HG03342 (cell line): ENCODE results near the gene LAMC3.
"Not testable (repeated sequence)": the region's sequence is repeated elsewhere in the genome, so short reads cannot be mapped to it uniquely, and the experiment has no call there.

ENCODE experiments used
- ATAC-seq: cut with Tn5 transposase; IDR thresholded peaks from one replicate; pipeline ENCODE4 v1.9.1; 2021; ENCODE audit warnings: mild to moderate bottlenecking, moderate library complexity; ENCODE audit not compliant: unreplicated experiment

Gene LAMC3

DNA sequence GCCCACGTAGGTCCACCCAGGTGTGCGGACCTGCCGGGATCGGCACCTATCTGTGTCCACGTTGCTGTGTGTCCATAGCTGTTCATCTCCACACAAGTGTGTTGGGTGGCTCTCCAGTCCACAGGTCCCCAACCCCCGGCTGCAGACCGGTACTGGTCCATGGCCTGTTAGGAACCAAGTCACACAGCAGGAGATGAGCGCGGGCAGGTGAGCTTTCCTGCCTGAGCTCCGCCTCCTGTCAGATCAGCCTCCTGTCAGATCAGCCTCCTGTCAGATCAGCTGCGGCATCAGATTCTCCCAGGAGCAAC, 18.9 kb downstream of the LAMC3 start:
- ATAC-seq = no peak

DNA sequence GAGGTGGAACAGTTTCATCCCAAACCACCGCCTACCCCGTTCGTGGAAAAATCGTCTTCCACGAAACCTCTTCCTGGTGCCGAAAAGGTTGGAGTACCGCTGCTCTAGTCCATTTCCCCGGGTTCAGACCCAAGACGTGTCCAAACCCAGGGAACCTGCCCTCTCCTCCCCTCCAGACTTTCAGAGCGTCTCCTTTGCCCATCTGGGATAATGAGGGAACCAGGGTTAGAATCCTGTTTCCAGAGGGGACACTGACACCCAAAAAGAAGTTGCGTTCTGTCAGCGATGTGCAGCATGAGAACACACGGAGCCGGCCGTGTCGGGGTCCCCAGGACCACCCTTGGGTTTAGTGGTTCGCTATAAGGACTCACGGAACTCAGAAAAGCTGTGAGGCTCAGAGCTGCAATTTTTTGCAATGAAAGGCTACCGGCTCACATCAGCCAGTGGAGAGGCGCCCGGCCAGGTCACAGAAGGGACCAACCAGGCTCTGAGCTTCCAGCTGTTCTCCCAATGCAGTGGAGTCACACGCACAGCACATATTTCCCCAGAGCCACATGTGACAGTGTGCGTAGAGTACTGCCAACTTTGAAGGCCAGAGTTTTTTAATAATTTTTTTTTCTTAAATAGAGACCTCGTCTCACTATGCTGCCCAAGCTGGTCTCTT, 19.4 kb downstream of the LAMC3 start:
- no peak for ATAC-seq

DNA sequence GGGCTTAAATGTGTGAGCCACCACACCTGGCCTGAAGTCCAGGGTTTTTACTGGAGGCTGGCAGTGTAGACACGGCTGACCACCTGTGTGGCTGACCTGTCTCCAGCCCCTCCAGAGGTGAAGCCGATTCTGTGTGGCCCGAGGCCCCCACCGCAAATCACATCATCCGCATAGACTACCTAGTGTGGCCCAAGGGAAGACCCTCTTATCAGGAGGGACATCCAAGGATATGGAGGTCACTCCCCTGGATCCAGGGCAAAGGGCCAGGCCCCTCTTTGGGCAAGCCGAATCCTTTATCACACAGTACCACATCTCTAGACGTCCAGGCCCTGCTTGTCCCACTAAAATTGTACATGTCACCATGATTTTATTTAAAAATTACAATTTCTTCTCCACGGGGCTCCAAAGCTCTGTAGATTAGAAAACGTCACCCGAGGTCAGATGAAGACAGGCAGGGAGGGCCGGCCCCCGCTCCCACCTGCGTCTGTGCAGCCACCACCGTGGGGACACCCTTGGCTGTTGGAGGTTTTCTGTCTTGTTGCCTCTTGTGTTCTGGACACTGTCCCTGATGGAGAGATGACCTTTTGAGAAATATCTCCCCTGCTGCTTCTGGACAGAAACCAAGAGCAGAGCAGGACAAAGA, 20.1 kb downstream of the LAMC3 start:
- no peak for ATAC-seq

DNA sequence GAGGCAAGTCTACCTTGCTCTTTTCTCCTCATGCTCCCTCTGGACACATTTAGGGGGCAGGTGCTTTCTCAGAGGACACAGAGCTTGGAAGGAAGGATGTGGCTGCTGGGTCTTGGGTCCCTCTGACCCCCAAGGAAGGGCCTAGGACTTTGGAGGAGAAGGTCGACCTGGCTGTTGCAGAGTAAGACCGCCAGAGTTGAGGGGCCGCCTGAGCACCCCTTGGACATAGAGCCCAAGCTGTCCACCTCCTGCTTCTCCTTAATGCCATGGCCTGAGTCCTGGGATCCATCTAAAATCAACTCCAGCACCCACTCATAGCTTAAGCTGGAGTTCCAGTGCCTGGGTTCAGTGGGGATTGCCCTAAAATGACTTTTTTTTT, 20.6 kb downstream of the LAMC3 start:
- no peak for ATAC-seq

DNA sequence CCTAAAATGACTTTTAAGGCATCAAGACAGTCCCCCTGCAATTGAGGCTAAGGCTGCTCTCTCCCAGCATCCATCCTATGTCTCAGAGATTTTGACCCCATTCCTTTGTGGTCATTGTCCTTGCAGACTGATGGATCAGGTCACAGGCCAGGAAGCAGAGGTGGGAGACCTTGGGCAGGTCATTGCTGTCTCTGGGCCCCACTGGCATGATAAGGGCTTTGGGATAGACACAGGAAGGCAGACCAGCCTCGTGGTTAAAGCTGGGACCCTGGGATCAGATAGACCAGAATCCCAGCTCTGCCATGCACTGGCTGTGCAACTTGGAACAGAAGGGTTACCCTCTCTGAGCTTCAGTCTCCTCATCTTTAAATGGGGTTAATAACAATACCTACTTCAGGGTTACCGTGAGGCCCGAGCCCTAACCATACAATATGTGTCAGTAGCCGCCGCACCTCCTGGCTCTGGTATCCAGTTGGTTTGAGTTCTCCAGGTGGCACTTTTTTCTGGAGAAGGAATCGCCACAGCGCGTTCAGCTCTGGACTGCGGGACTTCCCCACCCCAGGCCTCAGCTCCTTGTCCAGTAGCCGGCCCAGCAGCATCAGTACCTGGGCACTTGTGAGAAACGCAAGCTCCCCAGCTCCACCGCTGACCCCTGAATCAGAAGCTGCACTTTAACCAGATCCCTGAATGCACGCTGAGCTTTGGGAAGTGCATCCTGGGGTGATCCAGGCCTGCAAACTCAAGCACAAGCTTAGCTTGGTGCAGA, 21.4 kb downstream of the LAMC3 start:
- no peak for ATAC-seq

DNA sequence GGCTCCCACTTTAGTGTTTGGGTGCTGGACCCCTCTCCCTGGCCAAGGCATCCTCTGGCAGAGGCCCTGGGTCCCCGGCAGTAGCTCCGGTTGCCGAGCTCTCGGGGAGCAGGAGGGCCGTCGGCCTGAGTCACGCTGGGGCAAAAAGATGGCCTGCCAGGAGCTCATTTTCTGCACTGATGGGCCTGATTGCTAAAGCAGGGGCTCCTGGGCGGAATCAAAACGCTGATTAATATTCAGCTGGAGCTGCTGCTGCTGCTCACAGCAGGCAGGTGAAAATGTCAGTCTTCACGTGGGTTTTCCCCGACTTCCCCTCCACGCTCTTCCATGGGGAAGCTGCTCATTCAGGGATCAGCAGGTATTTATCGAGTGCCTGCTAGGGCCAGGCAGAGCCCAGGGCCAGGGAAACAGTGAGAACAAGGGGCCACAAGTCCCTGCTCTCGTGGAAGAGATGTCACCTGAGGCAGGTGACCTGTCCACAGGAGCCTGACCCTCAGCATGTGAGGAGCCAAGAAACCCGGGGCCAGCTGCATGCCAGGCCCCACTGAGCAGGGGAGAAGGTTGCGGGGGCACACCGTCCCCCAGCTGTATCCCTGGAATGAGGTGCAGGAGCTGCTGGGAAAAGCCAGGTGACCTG, 22.1 kb downstream of the LAMC3 start:
- ATAC-seq = no peak

DNA sequence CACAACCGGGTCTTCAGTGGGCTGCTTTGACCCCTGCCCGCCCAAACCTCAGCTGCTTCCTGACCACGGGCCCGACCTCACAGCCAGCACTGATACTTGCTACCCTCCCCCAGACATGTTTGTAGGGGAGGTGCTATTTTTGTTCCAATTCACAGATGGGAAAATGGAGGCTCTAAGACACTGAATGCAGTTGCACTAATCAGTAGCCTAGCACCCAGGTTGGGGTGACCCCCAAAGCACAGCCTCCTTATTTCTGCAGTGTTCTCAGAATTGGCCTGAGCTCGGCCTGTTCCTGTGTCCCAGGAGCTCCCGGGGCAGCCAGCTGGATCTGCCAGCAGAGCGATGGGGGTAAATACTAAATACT, 22.6 kb downstream of the LAMC3 start:
- no peak for ATAC-seq

DNA sequence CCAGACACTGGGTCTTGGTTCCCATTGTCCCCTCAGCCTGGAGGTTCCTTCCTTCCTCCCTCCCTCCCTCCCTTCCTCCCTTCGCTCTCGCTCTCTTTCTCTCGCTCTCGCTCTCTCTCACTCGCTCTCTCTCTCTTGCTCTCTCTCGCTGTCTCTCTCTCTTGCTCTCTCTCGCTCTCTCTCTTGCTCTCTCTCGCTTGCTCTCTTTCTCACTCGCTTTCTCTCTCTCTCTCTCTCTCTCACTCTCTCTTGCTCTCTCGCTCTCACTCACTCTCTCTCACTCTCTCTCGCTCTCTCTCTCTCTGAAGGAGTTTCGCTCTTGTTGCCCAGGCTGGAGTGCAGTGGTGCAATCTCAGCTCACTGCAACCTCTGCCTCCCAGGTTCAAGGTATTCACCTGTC, 23.4 kb downstream of the LAMC3 start:
- no peak for ATAC-seq

DNA sequence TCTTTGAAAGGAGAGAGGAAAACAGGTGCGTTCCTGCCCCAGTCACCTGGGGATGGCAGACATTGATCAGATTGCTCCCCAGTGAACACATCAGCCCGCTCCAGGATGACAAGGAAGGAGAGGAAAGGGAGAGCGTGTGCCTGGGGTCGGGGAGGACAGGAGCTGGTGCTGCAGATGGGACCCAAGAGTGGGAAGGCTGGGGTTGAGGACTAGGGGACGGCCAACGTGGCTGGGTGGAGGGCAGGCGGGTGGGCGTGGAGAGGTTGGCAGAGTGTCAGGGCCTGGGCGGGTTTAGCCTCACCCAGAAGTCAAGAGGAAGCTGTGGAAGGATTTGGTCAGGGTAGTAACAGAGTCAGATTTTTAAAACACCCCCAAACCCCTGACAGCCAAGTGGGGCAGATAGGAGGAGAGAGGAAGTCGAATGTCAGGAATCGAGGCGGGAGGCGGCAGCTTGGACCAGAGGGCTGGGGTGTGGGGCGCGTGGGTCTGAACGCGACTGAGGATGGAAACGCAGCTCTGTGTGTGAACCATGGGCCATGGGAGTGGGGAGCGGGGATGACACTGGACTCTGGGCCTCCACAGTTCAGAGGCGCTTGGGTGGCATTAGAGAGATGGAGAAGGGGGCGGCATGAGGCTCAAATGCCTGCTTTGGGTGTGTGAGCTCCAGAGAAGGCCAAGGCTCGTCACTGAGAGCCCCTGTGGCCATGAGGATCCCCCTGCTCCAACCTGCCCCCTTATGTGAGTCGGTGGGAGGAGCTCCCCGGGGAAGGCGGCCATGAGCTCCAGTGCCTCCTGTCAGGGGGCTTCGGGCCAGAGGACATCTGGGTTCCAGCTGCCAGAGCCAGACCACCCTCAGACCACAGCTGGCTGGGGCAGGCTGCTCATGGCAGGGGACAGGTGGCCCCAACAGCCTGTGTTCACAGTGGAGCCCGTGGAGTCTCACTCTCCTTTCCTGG, 24.6 kb downstream of the LAMC3 start:
- ATAC-seq = no peak

DNA sequence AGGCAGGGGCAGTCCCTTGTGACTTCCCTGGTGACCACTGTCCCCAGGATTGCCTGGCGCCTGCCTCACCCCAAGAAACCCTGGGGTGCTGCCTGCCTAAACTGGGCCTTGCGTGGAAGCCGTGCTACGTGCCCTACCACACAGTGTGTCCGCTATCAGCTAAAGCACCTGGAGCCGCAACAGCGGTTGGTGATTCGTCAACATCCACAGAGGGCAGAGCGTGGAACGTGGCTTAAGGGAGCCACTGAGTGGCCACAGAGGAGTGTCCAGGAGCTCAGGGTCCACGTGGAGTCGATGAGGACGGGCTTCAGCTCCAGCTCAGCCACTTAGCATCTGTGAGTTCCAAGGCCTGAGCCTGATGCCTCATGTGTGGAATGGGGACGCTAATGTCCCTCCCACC, 25.3 kb downstream of the LAMC3 start:
- no peak for ATAC-seq

DNA sequence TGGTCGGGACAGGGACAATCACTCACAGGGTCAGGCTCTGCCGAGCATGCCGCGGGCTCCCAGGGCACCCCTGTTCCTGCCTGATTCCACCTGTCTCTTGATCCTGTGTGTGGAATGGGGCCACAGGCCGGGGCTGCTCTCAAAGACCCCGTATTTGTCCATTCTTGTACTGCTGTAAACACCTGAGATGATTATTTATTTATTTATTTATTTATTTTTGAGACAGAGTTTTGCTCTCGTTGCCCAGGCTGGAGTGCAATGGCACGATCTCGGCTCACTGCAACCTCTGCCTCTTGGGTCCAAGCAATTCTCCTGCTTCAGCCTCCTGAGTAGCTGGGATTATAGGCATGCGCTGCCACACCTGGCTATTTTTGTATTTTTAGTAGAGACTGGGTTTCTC, 25.8 kb downstream of the LAMC3 start:
- not testable (repeated sequence) for ATAC-seq

DNA sequence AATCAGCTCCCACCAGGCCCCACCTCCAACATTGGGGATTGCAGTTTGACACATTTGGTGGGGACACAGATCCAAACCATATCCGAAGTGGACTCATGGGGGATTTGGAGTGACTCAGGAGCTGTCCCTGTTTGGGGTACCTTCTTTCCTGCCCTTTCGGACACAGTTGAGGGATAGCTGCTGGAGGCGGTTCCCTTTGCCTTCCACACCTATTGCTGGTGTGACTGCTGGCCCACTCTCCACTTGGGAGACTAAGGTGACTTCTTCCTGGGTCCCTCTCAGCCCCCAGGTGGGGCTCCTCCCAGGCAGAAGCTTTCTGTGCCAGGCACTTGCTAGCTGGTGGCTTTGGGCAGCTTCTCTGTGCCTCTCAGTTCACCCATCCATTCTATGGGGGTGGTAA, 26.6 kb downstream of the LAMC3 start:
- no peak for ATAC-seq

DNA sequence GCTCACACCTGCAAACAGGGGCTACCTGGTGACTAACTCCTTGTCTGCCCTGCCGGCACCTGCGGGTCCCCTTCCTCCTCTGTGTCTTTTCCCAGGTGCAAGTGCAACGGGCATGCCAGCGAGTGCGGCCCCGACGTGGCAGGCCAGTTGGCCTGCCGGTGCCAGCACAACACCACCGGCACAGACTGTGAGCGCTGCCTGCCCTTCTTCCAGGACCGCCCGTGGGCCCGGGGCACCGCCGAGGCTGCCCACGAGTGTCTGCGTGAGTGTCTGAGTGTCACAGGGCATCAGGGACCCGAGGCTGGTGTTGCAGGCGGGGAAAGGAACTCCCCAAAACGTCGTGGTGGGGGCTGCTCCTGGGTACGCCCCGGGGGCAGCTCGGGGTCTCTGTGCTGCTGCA, 27.1 kb downstream of the LAMC3 start:
- no peak for ATAC-seq

DNA sequence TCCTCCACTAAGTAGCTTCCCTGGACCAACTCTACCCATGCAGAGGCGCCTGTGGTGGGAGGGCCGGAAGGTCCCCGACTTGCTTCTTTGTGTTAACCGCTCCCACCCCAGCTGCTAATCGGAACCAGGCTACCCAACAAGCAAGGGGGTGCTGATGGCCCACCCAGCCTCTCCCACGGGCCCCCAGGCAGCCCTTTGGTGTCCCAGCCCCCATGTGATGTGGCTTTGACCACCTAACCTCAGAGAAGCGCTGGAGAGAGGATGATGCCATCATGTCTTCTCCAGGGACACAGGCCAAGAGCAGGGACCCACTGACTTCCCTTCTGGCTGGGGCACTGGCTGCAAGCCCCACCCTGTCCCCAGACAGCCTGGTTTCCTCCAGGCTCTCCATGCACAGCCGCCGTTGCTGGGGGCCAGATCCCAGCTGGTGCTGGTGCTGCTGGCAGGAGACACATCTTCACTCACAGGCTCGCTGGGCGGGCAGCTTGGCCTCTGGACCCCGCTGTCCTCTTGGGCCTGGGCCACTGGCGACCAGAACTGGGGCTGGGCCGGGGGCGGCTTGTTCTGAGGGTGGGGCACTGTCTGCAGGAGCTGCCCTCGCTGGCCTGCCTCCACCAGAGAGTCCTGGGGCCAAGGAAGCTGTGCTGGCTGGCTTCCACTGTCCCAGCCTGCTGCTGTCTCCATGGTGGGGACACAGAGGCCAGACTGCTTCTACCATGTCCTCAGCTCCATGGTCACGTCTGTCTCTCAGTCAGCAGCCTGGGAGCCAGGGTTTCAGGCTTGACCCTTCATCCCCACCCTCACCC, 27.8 kb downstream of the LAMC3 start:
- no peak for ATAC-seq

DNA sequence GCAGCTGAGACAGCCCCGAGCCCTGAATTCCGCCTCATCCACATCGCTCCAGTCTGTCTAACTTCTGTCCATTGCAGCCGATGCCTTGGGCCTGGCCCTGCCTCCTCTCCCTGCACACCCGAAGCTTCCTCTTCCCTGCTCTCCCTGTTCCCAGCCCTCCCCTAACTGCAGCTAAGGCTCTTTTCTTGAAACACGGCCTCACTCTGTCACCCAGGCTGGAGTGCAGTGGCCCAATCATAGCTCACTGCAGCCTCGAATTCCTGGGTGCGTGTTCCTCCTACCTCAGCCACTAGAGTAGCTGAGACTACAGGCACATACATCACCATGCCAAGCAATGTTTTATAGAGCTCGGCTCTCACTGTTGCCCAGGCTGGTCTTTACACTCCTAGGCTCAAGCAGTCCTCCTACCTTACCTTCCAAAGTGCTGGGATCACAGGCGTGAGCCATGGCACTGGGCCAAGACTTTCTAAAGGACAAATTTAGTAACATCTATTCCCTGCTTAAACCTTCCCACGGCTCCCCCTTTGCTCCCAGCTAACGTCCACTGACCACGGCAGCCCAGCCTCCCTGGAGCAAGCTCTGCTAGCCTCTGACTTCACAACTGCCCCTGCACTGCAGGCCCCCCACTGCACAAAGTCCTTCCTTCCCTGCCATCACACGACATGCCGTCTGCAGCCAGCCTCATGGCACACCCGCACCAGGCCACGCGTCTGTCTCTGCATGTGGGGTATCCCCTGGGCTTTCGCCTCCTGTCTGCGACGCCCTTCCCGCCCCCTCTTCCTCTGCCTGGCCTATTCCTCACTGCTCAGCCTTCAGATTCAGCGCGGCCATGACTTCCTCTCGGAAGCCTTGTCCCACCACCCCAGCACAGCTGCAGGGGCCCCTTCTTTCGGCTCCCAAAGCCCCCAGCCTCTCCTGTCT, 28.6 kb downstream of the LAMC3 start:
- no peak for ATAC-seq

DNA sequence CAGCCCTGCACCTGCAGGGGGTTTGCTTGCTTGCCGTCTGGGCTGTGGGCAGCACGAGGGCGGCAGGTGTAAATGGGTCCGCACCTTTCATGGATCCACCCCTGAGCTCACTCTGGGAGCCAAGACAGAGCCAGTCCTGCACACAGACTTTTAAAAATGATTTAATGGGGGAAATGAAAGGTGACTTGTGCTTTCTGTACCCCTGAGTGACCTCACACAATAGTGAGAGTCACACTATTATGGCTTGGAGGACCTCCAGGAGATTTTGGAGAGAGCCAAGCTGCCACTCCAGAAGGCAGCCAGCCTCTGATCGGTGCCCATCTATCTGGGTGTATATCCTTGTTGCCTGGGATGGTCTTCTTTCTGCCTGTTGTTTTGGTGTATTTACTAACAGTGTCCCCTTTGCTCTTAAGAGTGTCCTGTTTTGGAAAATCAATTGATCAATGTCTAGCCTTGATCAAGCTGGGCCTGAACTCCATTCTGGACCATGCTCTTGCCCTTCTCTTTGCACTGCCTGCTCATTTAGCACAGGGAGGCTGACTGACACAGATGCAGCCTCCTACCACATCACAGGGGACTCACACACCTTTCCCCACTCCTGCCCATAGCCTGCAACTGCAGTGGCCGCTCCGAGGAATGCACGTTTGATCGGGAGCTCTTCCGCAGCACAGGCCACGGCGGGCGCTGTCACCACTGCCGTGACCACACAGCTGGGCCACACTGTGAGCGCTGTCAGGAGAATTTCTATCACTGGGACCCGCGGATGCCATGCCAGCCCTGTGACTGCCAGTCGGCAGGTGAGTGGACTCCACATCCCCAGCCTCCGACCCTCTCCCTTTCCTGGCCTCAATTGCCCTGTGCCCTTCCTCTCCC, 29.5 kb downstream of the LAMC3 start:
- ATAC-seq = no peak

DNA sequence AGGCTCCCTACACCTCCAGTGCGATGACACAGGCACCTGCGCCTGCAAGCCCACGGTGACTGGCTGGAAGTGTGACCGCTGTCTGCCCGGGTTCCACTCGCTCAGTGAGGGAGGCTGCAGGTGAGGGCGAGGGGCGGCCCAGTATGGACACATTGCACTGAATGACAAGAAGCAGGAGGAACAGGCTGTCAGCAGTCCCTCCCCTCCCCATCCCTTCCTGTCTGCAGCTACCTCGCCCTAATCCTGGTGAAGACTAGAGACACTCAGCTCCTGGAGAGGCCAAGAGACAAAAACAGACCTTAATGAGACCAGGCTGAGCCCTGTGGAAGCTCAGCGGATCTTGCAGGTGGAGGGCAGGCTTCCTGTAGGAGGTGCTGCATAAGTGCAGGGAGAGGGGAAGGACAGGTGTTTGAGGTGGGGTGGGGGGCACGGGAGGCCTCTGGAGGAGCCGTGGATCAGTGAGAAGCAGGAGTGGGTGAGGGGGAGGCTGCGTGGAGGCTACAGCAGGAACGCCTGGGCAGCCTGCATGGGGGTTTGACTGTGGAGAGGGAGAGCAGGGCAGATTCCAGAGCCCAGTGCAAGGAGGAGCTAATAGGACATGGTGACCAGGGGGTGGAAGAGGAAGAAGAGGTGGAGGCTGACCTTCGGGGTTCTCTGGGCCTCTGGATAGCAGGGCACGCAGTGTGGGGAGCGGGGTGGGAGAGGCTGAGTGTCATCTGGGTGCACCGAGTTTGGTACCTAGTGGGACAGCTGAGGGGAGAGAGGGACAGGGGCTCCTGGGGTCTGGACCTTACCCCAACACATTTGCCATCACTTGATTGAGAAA, 30.4 kb downstream of the LAMC3 start:
- ATAC-seq = no peak
